ENCODE results near the gene SKA1.

DNA sequence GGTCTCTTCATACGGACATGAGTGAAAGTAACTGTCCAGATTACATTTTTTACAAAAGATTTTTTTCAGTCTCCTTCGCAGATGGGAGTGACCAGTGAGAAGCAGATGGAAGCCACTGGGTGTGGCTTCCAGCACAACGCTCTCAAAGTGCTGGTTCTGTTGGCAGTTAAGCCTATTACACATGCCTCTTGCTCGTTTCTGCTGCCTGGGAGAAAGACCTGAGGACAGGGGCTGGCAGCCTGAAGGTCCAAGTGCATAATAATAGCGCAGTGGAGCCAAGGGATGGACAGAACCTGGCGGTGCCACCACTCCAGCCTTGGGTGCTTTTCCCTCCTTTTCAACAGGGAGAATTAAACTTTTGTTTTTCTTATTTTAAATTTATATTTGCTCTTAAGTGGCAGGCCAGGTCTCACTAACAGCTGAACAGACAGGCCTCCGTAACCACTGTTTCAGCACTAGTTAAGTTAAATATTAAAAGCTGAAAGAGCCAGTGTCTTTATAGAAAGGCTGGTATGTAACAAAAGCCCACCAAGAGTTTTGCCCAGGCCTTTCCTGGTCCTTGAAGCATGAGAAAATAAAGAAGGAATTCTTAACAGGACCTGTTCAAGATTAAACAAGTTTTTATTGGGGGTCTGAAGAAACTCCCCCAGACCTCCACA is 1.2 kb upstream of the SKA1 start:
- TF ChIP-seq, protein P1, sequence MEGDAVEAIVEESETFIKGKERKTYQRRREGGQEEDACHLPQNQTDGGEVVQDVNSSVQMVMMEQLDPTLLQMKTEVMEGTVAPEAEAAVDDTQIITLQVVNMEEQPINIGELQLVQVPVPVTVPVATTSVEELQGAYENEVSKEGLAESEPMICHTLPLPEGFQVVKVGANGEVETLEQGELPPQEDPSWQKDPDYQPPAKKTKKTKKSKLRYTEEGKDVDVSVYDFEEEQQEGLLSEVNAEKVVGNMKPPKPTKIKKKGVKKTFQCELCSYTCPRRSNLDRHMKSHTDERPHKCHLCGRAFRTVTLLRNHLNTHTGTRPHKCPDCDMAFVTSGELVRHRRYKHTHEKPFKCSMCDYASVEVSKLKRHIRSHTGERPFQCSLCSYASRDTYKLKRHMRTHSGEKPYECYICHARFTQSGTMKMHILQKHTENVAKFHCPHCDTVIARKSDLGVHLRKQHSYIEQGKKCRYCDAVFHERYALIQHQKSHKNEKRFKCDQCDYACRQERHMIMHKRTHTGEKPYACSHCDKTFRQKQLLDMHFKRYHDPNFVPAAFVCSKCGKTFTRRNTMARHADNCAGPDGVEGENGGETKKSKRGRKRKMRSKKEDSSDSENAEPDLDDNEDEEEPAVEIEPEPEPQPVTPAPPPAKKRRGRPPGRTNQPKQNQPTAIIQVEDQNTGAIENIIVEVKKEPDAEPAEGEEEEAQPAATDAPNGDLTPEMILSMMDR (conservative IDR thresholded peaks at IDR 0.05 in 1 of 2, IDR thresholded peaks at IDR 0.05 in 1 of 2; ENCODE audit: low read depth in 1 of 2, low read length in 2 of 2) = no peak
- TF ChIP-seq EZH2 (IDR thresholded peaks at IDR 0.05; ENCODE audit: low read length, missing control alignments) = no peak

Measured in fibroblast of lung (primary cell).